GM20431 (cell line): ENCODE results near the gene OSBPL1A.

ENCODE experiments used
- in situ Hi-C: fragments of 300-500 bp; cut with MseI, MboI; formaldehyde crosslinking; loops from one replicate; pipeline ENCODE4 v1.15.0; 2020; ENCODE audit warnings: low sequenced_read_pairs; ENCODE audit not compliant: unreplicated experiment

The OSBPL1A gene

GRCh38 chr18:24196764-24197163 is 200.9 kb downstream of the OSBPL1A start:
- in situ Hi-C loops = no loop called here

GRCh38 chr18:24195296-24196053 is 202.1 kb downstream of the OSBPL1A start:
- in situ Hi-C loops = no loop called here

GRCh38 chr18:24190590-24190989 is 207.0 kb downstream of the OSBPL1A start:
- in situ Hi-C loops = no loop called here

GRCh38 chr18:24189664-24190346 is 207.8 kb downstream of the OSBPL1A start:
- in situ Hi-C loops = no loop called here

GRCh38 chr18:24189007-24189528 is 208.6 kb downstream of the OSBPL1A start:
- in situ Hi-C loops = no loop called here

- in situ Hi-C loops = no loop called here
These were observed 209.5 kb downstream of the OSBPL1A start for GRCh38 chr18:24188120-24188519.

GRCh38 chr18:24187689-24188088 is 209.9 kb downstream of the OSBPL1A start:
- in situ Hi-C loops = no loop called here

GRCh38 chr18:24187049-24187448 is 210.6 kb downstream of the OSBPL1A start:
- in situ Hi-C loops = no loop called here

GRCh38 chr18:24185805-24186204 is 211.8 kb downstream of the OSBPL1A start:
- in situ Hi-C loops = no loop called here

- in situ Hi-C loops = no loop called here
These were observed 215.8 kb downstream of the OSBPL1A start for GRCh38 chr18:24181806-24182205.

- in situ Hi-C loops = no loop called here
These were observed 217.6 kb downstream of the OSBPL1A start for GRCh38 chr18:24180048-24180447.

- in situ Hi-C loops = no loop called here
These were observed 220.0 kb downstream of the OSBPL1A start for GRCh38 chr18:24177499-24178133.

GRCh38 chr18:24176727-24177416 is 220.8 kb downstream of the OSBPL1A start:
- in situ Hi-C loops = no loop called here

- in situ Hi-C loops = no loop called here
These were observed 223.6 kb downstream of the OSBPL1A start for GRCh38 chr18:24173997-24174396.

- in situ Hi-C loops = no loop called here
These were observed 227.3 kb downstream of the OSBPL1A start for GRCh38 chr18:24170360-24170759.

GRCh38 chr18:24168496-24168895 is 229.1 kb downstream of the OSBPL1A start:
- in situ Hi-C loops = no loop called here

- in situ Hi-C loops = no loop called here
These were observed 236.3 kb downstream of the OSBPL1A start for GRCh38 chr18:24161304-24161703.

GRCh38 chr18:24160086-24160485 is 237.5 kb downstream of the OSBPL1A start:
- in situ Hi-C loops = no loop called here

- in situ Hi-C loops = no loop called here
These were observed 239.8 kb downstream of the OSBPL1A start for GRCh38 chr18:24157855-24158254.

GRCh38 chr18:24153397-24153796 is 244.2 kb downstream of the OSBPL1A start:
- in situ Hi-C loops = no loop called here
